Dendritic cell treated with granulocyte-macrophage colony-stimulating factor and Interleukin-4, amounts not matched to agents 40 ng/mL and 50 ng/mL, for 4 days (primary cell): Measurements from ENCODE around the gene OTX1.

ENCODE experiments used
- H3K27ac Mint-ChIP-seq: one replicate; pipeline ENCODE4 v1.8.0; 2022; ENCODE audit warnings: mild to moderate bottlenecking, mixed read lengths
- H3K27me3 Mint-ChIP-seq: one replicate; pipeline ENCODE4 v1.8.0; 2022; ENCODE audit warnings: mild to moderate bottlenecking, mixed read lengths
- H3K36me3 Mint-ChIP-seq: one replicate; pipeline ENCODE4 v1.8.0; 2022; ENCODE audit warnings: low read depth, mixed read lengths
- H3K4me1 Mint-ChIP-seq: one replicate; pipeline ENCODE4 v1.8.0; 2022; ENCODE audit warnings: low read depth, mixed read lengths
- H3K4me3 Mint-ChIP-seq: one replicate; pipeline ENCODE4 v1.8.0; 2022; ENCODE audit warnings: mild to moderate bottlenecking, moderate library complexity, mixed read lengths
- H3K9me3 Mint-ChIP-seq: one replicate; pipeline ENCODE4 v1.8.0; 2022; ENCODE audit warnings: mixed read lengths
- intact Hi-C: fragments of 100-400 bp; cut with micrococcal nuclease; formaldehyde crosslinking; loops from one replicate; pipeline ENCODE4 v1.15.0; 2022

OTX1 gene

GRCh38 chr2:63092857-63093256 lies 42.2 kb downstream of the OTX1 start:
- Mint-ChIP-seq H3K4me3 (no peak overlapping the region), H3K36me3 (no peaks in the 10 kb centered on the region), H3K4me1 (no peaks in the 10 kb centered on the region), H3K9me3 (peaks cover 9% of the 10 kb centered on the region), H3K27ac (no peak overlapping the region), H3K27me3 (no peaks in the 10 kb centered on the region)
- intact Hi-C loops: no loop called here

GRCh38 chr2:63093502-63093901 lies 42.9 kb downstream of the OTX1 start:
- no peaks in the 10 kb centered on the region for H3K4me1 Mint-ChIP-seq
- peaks cover 9% of the 10 kb centered on the region for H3K9me3 Mint-ChIP-seq

GRCh38 chr2:63096491-63096890 lies 45.9 kb downstream of the OTX1 start:
- Mint-ChIP-seq H3K27me3 (no peaks in the 10 kb centered on the region), H3K9me3 (peaks cover 6% of the 10 kb centered on the region), H3K4me1 (no peaks in the 10 kb centered on the region), H3K4me3 (no peak overlapping the region), H3K36me3 (no peaks in the 10 kb centered on the region), H3K27ac (no peak overlapping the region)
- intact Hi-C loops: no loop called here

More at GRCh38 chr2:63093502-63093901, 42.9 kb downstream of the OTX1 start:
- intact Hi-C loops: no loop called here
- H3K4me3 Mint-ChIP-seq: no peak overlapping the region
- H3K36me3 Mint-ChIP-seq: no peaks in the 10 kb centered on the region
- H3K27me3 Mint-ChIP-seq: no peaks in the 10 kb centered on the region
- no peak overlapping the region for H3K27ac Mint-ChIP-seq

- H3K27ac Mint-ChIP-seq: no peak overlapping the region
- H3K4me3 Mint-ChIP-seq: no peak overlapping the region
- H3K36me3 Mint-ChIP-seq: no peaks in the 10 kb centered on the region
- H3K4me1 Mint-ChIP-seq: no peaks in the 10 kb centered on the region
- H3K27me3 Mint-ChIP-seq: no peaks in the 10 kb centered on the region
- peaks cover 18% of the 10 kb centered on the region for H3K9me3 Mint-ChIP-seq
- intact Hi-C loops: no loop called here
Measured at GRCh38 chr2:63099032-63099431, 48.4 kb downstream of the OTX1 start.

- peaks cover 47% of the 10 kb centered on the region for H3K9me3 Mint-ChIP-seq
- H3K4me3 Mint-ChIP-seq: no peak overlapping the region
- intact Hi-C loops: no loop called here
- no peaks in the 10 kb centered on the region for H3K27me3 Mint-ChIP-seq
- no peaks in the 10 kb centered on the region for H3K36me3 Mint-ChIP-seq
- no peak overlapping the region for H3K27ac Mint-ChIP-seq
- no peaks in the 10 kb centered on the region for H3K4me1 Mint-ChIP-seq
Measured at GRCh38 chr2:63101954-63102353, 51.3 kb downstream of the OTX1 start.

GRCh38 chr2:63104482-63104881 lies 53.9 kb downstream of the OTX1 start:
- intact Hi-C loops: no loop called here
- Mint-ChIP-seq H3K4me3 (no peak overlapping the region), H3K9me3 (peaks cover 48% of the 10 kb centered on the region), H3K4me1 (no peaks in the 10 kb centered on the region), H3K27ac (no peak overlapping the region), H3K36me3 (no peaks in the 10 kb centered on the region), H3K27me3 (no peaks in the 10 kb centered on the region)
